22Rv1 (cell line): ENCODE measurements around the gene ITFG1.
"Not testable (repeated sequence)": the region's sequence is repeated elsewhere in the genome, so short reads cannot be mapped to it uniquely, and the experiment has no call there.

Experiments
- H3K27ac ChIP-seq: fragments of 450-650 bp; 2 replicates; pipeline ENCODE4 v1.5.1; 2017
- ZFX ChIP-seq: fragments of 450-650 bp; IDR thresholded peaks from 2 replicates; pipeline ENCODE4 v1.6.1; 2017; ENCODE audit warnings: antibody characterized with exemption, borderline replicate concordance
- TF ChIP-seq, protein P1 (sequence below): fragments of 450-650 bp; IDR thresholded peaks from 2 replicates; pipeline ENCODE4 v1.5.1; 2017; ENCODE audit warnings: mild to moderate bottlenecking

ITFG1 gene

DNA sequence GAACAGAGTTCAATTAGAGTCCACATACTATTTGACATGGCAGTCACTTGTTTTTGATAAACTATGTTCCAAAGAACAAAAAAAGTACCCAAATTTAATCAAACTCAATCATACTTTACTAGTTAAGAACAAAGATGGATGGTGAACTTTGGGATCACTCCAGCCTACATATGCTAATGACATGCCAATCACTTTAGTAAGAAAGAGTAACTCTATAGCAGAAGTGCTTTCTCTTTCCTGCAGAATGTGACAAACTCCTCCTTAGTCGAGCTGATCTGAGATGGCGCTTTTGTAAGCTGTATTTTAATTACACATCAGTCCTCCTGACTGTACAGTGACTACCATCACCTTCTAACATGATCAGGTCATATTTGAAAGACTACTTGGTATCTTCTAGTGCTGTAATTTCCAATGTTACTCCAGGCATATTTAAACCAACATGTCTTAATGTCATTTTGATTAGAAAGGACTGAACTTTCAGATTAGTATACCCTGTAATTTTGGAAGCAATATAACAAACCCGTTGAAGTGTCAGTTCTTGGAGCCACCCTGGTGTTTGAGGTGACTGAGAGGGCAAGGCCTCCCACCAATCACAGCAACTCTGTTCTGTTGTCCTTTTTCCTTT lies 321.2 kb downstream of the ITFG1 start:
- TF ChIP-seq, protein P1, sequence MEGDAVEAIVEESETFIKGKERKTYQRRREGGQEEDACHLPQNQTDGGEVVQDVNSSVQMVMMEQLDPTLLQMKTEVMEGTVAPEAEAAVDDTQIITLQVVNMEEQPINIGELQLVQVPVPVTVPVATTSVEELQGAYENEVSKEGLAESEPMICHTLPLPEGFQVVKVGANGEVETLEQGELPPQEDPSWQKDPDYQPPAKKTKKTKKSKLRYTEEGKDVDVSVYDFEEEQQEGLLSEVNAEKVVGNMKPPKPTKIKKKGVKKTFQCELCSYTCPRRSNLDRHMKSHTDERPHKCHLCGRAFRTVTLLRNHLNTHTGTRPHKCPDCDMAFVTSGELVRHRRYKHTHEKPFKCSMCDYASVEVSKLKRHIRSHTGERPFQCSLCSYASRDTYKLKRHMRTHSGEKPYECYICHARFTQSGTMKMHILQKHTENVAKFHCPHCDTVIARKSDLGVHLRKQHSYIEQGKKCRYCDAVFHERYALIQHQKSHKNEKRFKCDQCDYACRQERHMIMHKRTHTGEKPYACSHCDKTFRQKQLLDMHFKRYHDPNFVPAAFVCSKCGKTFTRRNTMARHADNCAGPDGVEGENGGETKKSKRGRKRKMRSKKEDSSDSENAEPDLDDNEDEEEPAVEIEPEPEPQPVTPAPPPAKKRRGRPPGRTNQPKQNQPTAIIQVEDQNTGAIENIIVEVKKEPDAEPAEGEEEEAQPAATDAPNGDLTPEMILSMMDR = no peak
- TF ChIP-seq ZFX = no peak
- no peak overlapping the region for H3K27ac ChIP-seq

DNA sequence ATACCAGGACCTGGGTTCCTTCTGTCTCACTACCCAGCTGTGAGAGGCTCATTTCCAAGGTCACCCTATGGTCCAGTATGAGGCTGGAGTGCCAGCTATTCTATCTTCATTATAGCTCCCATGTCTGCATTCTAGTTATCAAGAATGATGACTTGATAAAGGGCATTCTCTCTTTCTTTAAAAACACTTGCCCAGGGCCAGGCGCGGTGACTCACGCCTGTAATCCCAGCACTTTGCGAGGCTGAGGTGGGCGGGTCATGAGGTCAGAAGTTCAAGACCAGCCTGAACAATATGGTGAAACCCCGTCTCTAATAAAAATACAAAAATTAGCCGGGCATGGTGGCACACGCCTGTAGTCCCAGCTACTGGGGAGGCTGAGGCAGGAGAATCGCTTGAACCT lies 322.9 kb downstream of the ITFG1 start:
- H3K27ac ChIP-seq = not testable (repeated sequence)

DNA sequence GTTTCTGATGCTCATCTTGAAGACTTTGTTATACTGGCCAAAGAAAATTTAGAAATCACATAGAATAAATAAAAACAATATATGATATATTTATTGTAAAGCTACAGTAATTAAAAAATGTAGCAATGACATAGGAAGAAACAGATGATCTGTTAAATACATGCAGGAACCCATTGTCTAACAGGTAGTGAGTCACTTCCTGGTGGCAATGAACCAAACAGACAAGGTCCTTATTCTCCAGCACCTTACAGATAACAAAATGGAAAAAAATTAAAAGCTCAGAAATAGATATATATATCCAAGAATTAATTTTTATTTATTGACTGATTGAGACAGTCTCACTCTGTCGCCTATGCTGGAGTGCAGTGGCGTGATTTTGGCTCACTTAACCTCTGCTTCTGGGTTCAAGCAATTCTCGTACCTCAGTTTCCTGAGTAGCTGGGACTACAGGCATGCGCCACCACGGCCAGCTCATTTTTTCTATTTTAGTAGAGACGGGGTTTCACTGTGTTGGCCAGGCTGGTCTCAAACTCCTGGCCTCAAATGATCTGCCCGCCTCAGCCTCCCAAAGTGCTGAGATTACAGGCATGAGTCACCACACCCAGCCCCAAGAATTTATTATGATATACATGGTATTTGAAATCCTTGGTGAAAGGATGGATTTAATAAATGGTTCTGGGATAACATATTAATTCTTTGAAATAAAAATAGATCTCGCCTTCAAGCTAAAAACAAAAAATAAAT lies 324.6 kb downstream of the ITFG1 start:
- no peak overlapping the region for H3K27ac ChIP-seq
- TF ChIP-seq, protein P1 = no peak
- TF ChIP-seq ZFX = no peak

DNA sequence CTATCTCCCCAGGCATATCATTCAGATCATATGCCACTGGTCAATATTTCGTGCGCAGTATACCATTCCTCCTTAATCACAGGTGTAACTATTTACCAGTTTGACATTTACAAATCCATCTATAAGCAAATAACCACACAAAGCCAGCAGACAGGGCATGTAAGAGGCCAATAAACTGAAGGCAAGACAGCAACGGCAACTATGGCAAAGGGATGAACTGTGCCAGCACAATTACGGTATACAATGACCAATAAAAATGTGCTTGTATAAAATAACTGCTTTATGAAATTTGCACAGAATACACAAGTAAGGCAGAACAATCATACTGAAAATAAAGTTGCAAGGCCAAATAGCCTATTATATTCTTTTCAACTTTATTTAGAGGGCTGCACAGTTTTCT lies 326.3 kb downstream of the ITFG1 start:
- H3K27ac ChIP-seq = no peak overlapping the region
- TF ChIP-seq, protein P1 = no peak
- TF ChIP-seq ZFX = no peak

DNA sequence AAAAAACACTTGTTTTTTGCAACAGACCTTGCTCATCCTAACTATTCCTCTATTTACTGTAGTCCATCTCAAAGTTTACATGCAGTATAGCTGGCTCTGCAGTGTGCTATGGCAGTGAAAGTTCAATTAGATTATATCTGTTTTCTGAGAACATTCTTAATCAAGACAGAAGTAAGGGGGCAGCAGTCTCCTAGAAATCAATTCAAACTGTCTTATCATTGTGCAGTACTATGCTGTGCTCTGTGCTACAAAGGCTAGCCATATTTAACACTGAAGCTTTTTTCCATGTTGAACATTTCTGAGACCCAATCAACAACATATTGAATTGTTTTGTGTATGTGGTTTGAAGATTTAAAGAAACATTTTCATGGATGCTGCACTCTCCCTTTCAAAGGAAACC lies 328.6 kb downstream of the ITFG1 start:
- no peak overlapping the region for H3K27ac ChIP-seq
- TF ChIP-seq, protein P1 = no peak
- no peak for TF ChIP-seq ZFX

DNA sequence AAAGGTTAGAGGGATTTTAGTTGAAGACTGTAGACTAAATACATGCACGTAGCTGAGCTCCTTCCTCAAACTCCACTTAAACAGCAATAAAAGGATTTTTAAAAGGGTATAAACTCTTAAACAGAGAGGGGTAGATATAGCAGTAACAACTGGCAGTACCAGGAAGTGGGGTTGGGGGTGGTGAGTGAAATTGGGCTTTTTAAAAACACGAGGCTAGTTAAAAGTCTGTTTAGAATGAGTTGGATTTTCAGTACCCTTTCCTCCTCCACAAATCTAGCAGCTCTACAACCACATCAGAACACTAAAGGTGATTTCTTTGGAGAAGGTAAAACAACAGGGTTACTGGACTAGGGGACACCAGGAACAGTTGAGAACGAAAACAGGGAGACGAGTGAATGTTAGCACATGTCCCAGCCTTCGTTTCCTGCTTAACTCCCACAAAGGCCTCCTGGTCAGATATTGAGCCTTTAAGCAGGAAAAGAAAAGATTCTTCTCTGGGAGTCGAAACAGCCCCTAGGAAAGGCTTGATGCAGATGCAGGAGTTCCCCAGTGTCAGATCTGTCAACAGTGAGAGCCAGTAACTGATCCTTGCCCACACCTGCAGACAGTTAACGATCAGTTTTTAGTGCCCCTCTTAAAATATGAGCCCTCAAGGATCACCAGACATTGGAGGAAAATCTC lies 331.0 kb downstream of the ITFG1 start:
- TF ChIP-seq, protein P1 = no peak
- no peak for TF ChIP-seq ZFX

DNA sequence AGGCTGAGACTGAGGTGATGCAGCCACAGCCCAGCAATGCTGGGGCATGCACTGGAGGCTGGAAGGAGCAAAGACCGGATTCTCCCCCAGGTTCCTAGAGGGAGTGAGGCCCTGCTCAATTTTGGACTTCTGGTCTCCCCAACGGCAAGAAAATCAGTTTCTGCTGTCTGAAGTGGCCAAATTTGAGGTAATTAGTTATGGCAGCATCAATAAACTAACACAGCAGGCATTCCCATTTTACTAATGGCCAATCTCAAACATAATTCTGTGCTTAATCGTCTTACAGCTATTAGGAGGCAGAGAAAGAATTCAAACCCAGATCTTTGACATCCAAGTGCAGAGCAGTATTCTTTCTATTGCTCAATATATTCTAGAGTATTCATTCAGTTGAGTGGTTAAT lies 333.3 kb downstream of the ITFG1 start:
- TF ChIP-seq, protein P1 = no peak
- TF ChIP-seq ZFX = no peak
- H3K27ac ChIP-seq = no peak overlapping the region

More for the DNA sequence above, 331.0 kb downstream of the ITFG1 start:
- H3K27ac ChIP-seq = no peak overlapping the region
